ENCODE measurements around the gene BRME1. TPM values are rescaled to one million over a fixed set of nuclear protein-coding genes. Genes with fewer than 3 reads are reported as not detected.

BRME1 gene
- total RNA-seq, 1 experiment from 2014 or later: 1.7 TPM

- intact Hi-C loops (cut with micrococcal nuclease): no loop called here
Measured at GRCh38 chr19:13934785-13935109, 28.8 kb upstream of the BRME1 start.

GRCh38 chr19:13932911-13933393 is 27.0 kb upstream of the BRME1 start:
- no peak for TF ChIP-seq MAX (IDR thresholded peaks at IDR 0.05)
- TF ChIP-seq EZH2 (IDR thresholded peaks at IDR 0.05): no peak
- TF ChIP-seq EZH2phosphoT487 (IDR thresholded peaks at IDR 0.05; ENCODE audit: borderline replicate concordance): no peak
- no peak for TF ChIP-seq SRF (IDR thresholded peaks at IDR 0.05; ENCODE audit: low read depth)
- no peak for TF ChIP-seq ZBTB33 (IDR thresholded peaks at IDR 0.05; ENCODE audit: extremely low read depth, insufficient replicate concordance, low read length)
- Histone ChIP-seq H3K27me3 (ENCODE audit: insufficient read depth, low read length) (no peaks in the 10 kb centered on the region), H3K4me1 (ENCODE audit: control insufficient read depth in 1 of 2, insufficient read depth in 2 of 2, low read length in 2 of 2) (no peaks in the 10 kb centered on the region), H3K9me3 (ENCODE audit: control insufficient read depth in 1 of 2, insufficient read depth in 1 of 2, low read depth in 1 of 2, low read length in 2 of 2) (no peaks in the 10 kb centered on the region), H3K79me2 (ENCODE audit: insufficient read depth, low read length) (no peaks in the 10 kb centered on the region), H3K9me2 (ENCODE audit: insufficient read depth) (no peaks in the 10 kb centered on the region), H3K4me3 (replicated peaks in 1 of 2; ENCODE audit: low read depth in 1 of 2, low read length in 2 of 2) (no peak overlapping the region), H3K9ac (ENCODE audit: low read length) (no peak overlapping the region), H2AFZ (ENCODE audit: low read depth, low read length, poor library complexity, severe bottlenecking) (no peak overlapping the region), H3K36me3 (ENCODE audit: control insufficient read depth in 1 of 2, insufficient read depth in 2 of 2, low read length in 2 of 2) (peaks cover 3 to 5% of the 10 kb centered on the region in 2 experiments; a peak in 1 of 4 replicates), H4K20me1 (ENCODE audit: insufficient read depth) (no peaks in the 10 kb centered on the region), H3K4me2 (ENCODE audit: low read length) (no peak overlapping the region), H3K27ac (ENCODE audit: low read depth, low read length) (no peak overlapping the region)
- ATAC-seq: no peak
- ChIA-PET RAD21 (ENCODE audit: low non-redundant PET in 1 of 2, low total read pairs in 2 of 2, uncharacterized antibody in 2 of 2, unreplicated experiment in 2 of 2) (no interaction called here), CTCF (interaction anchor here (0.6 kb wide), 1 partner anchor 743 kb away, joined by 5 read pairs; no protein-coding TSS in a partner anchor), POLR2A (no interaction called here)
- DNase-seq (ENCODE audit: low read depth, low spot score): no peak
- no TSS peak for BruUV-seq (replicated peaks)
- intact Hi-C loops (cut with micrococcal nuclease): no loop called here

More at GRCh38 chr19:13934785-13935109, 28.8 kb upstream of the BRME1 start:
- no peaks in the 10 kb centered on the region for H3K9me2 ChIP-seq (ENCODE audit: insufficient read depth)
- no peak overlapping the region for H3K4me3 ChIP-seq (replicated peaks in 1 of 2; ENCODE audit: low read depth in 1 of 2, low read length in 2 of 2)
- TF ChIP-seq EZH2phosphoT487 (IDR thresholded peaks at IDR 0.05; ENCODE audit: borderline replicate concordance) (no peak), SP1 (IDR thresholded peaks at IDR 0.05; ENCODE audit: low read depth) (no peak), SIN3A (IDR thresholded peaks at IDR 0.05; ENCODE audit: low read depth) (no peak)
- no peak for ATAC-seq
- no peak overlapping the region for H3K4me2 ChIP-seq (ENCODE audit: low read length)
- RAD21 ChIA-PET (ENCODE audit: low non-redundant PET in 1 of 2, low total read pairs in 2 of 2, uncharacterized antibody in 2 of 2, unreplicated experiment in 2 of 2): no interaction called here
- no peaks in the 10 kb centered on the region for H3K27me3 ChIP-seq (ENCODE audit: insufficient read depth, low read length)
- no peak for DNase-seq (ENCODE audit: low read depth, low spot score)
- CTCF ChIA-PET: no interaction called here
- no peaks in the 10 kb centered on the region for H3K4me1 ChIP-seq (ENCODE audit: control insufficient read depth in 1 of 2, insufficient read depth in 2 of 2, low read length in 2 of 2)
- H3K9me3 ChIP-seq (ENCODE audit: control insufficient read depth in 1 of 2, insufficient read depth in 1 of 2, low read depth in 1 of 2, low read length in 2 of 2): no peaks in the 10 kb centered on the region
- POLR2A ChIA-PET: no interaction called here
- H4K20me1 ChIP-seq (ENCODE audit: insufficient read depth): no peaks in the 10 kb centered on the region
- H3K27ac ChIP-seq (ENCODE audit: low read depth, low read length): no peak overlapping the region
- H3K36me3 ChIP-seq (ENCODE audit: control insufficient read depth in 1 of 2, insufficient read depth in 2 of 2, low read length in 2 of 2): no peaks in the 10 kb centered on the region
- H3K79me2 ChIP-seq (ENCODE audit: insufficient read depth, low read length): no peaks in the 10 kb centered on the region
- no peak overlapping the region for H2AFZ ChIP-seq (ENCODE audit: low read depth, low read length, poor library complexity, severe bottlenecking)
- H3K9ac ChIP-seq (ENCODE audit: low read length): no peak overlapping the region
- BruUV-seq (replicated peaks): no TSS peak
